Testis (tissue), 3 donors: ENCODE data around the gene BCL7B. TPM values are rescaled to one million over a fixed set of nuclear protein-coding genes. Genes with fewer than 3 reads are reported as not detected.

Experiments
- DNase-seq: peaks from one replicate; pipeline ENCODE4 v3.0.0-alpha.2; 2019
- H3K27ac ChIP-seq, 2 donors: fragments of 200-600 bp; sonication (generic); one replicate each; pipeline ENCODE4 v1.5.1; 2019
- H3K27me3 ChIP-seq: fragments of 200-600 bp; sonication (generic); one replicate; pipeline ENCODE4 v1.5.1; 2019
- H3K36me3 ChIP-seq: fragments of 200-600 bp; sonication (generic); one replicate; pipeline ENCODE4 v1.5.1; 2017; ENCODE audit warnings: low read depth; ENCODE audit errors: missing control alignments
- H3K4me1 ChIP-seq: fragments of 200-600 bp; sonication (generic); one replicate; pipeline ENCODE4 v1.5.1; 2019
- H3K4me3 ChIP-seq, 2 donors: fragments of 200-600 bp; sonication (generic); one replicate each; pipeline ENCODE4 v1.5.1; 2017 to 2019
- H3K9me3 ChIP-seq: fragments of 200-600 bp; sonication (generic); one replicate; pipeline ENCODE4 v1.5.1; 2017
- CTCF ChIP-seq, 3 experiments: fragments of 450-650 bp in 2 of 3; fragments of 200-600 bp in 1 of 3; sonication (generic) in 1 of 3; IDR thresholded peaks; one replicate each; pipeline ENCODE4 v1.5.1; 2016 to 2019; ENCODE audit warnings: antibody characterized with exemption in 3 of 3, mild to moderate bottlenecking in 2 of 3, moderate library complexity in 1 of 3
- POLR2A ChIP-seq: fragments of 450-650 bp; IDR thresholded peaks from one replicate; pipeline ENCODE4 v1.6.1; 2017; ENCODE audit warnings: antibody characterized with exemption, mild to moderate bottlenecking, moderate library complexity
- WGBS, 2 donors: methylation state at CpG; one replicate each; pipeline ENCODE4 v1.1.5; 2018; 5-methylcytosine and 5-hydroxymethylcytosine counted together
- intact Hi-C: fragments of 100-400 bp; cut with DNase I; formaldehyde crosslinking; loops from one replicate; pipeline ENCODE4 v1.15.1; 2023; ENCODE audit warnings: low total_unique reads
- polyA plus RNA-seq: library from polyadenylated mRNA; stranded (reverse); fragments of 350-450 nt; fragmentation: Illumina TruSeq; extraction: RNeasy Lipid Tissue Mini Kit (QIAGEN cat#74804); gene quantifications from one replicate; pipeline ENCODE4 v1.2.3, GENCODE V29; 2014; ENCODE audit warnings: low read depth, low replicate concordance; ENCODE audit not compliant: insufficient read depth
- total RNA-seq, 2 donors: library from RNA; depleted of rRNA; stranded (reverse); fragments of >200 nt; gene quantifications; one replicate each; pipeline ENCODE4 v1.2.3, GENCODE V29; 2016

The BCL7B gene
- total and polyA plus RNA-seq, 3 donors from 2014 or later, result 83.0 to 91.1 (median 88.9) TPM

DNA sequence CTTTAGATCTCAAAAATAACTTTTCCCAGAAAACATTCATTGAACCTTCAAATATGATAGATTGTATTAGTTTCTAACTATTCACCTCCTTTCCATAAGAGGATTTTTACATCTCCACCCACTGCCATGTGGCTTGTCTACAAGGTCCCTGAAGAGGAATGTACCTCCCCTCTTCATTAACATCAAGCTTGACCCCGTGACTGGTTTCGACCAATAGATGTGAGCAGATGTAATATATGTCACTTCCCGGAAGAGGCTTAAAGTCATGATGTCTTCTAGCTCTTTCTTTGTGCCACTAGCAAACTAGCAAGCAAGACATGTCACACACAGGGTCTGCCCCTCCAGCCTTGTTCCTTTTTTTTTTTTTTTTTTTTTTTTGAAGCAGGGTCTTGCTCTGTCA, 42.3 kb downstream of the BCL7B start:
- no peaks in the 10 kb centered on the region for H3K9me3 ChIP-seq
- TF ChIP-seq CTCF (IDR thresholded peaks at IDR 0.05) (no peak), POLR2A (no peak)
- H3K27ac ChIP-seq, result no peak overlapping the region
- no peak for DNase-seq
- WGBS, 2 donors, result 92% methylated on average over 3 of the region's 3 CpGs
- no peaks in the 10 kb centered on the region for H3K27me3 ChIP-seq
- intact Hi-C loops, result no loop called here
- no peak overlapping the region for H3K4me3 ChIP-seq
- peaks cover 14% of the 10 kb centered on the region for H3K4me1 ChIP-seq
- no peaks in the 10 kb centered on the region for H3K36me3 ChIP-seq

- H3K36me3 ChIP-seq, result no peaks in the 10 kb centered on the region
- intact Hi-C loops, result no loop called here
- H3K4me1 ChIP-seq, result no peaks in the 10 kb centered on the region
- H3K27ac ChIP-seq, result no peak overlapping the region
- no peak for TF ChIP-seq CTCF (IDR thresholded peaks at IDR 0.05)
- no peak for TF ChIP-seq POLR2A
- no peaks in the 10 kb centered on the region for H3K9me3 ChIP-seq
- 73 to 80% methylated on average over 8 of the region's 8 CpGs for WGBS, 2 donors
- no peak overlapping the region for H3K4me3 ChIP-seq
- DNase-seq, result no peak
- no peaks in the 10 kb centered on the region for H3K27me3 ChIP-seq
Measured at GRCh38 chr7:73512018-73512780, 45.3 kb downstream of the BCL7B start.

DNA sequence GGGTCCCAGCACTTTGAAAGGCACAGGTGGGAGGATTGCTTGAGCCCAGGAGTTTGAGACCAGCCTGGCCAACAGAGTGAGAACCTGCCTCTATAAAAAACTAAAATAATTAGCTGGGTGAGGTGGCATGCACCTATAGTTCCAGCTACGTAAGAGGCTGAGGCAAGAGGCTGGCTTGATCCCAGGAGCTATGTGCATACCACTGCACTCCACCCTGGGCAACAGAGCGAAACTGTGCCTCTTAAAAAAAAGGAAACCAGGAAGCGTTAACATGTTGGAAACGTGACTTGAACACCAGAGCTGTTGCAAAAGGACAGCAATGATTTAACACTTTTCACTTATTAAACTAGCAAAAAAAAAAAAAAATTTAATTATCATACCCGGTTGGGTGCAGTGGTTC, 48.0 kb downstream of the BCL7B start:
- H3K36me3 ChIP-seq, result no peaks in the 10 kb centered on the region
- no peaks in the 10 kb centered on the region for H3K9me3 ChIP-seq
- TF ChIP-seq CTCF (IDR thresholded peaks at IDR 0.05) (no peak), POLR2A (no peak)
- no peaks in the 10 kb centered on the region for H3K27me3 ChIP-seq
- intact Hi-C loops, result no loop called here
- H3K4me1 ChIP-seq, result no peaks in the 10 kb centered on the region
- no peak overlapping the region for H3K27ac ChIP-seq
- H3K4me3 ChIP-seq, result no peak overlapping the region
- WGBS, 2 donors, result 87% methylated on average over 5 of the region's 5 CpGs
- DNase-seq, result no peak

- DNase-seq, result no peak
- Histone ChIP-seq H3K9me3 (no peaks in the 10 kb centered on the region), H3K36me3 (no peaks in the 10 kb centered on the region), H3K4me3 (no peak overlapping the region), H3K4me1 (no peaks in the 10 kb centered on the region), H3K27ac (no peak overlapping the region), H3K27me3 (no peaks in the 10 kb centered on the region)
- TF ChIP-seq POLR2A (no peak), CTCF (IDR thresholded peaks at IDR 0.05) (no peak)
- 78 to 79% methylated on average over 2 of the region's 2 CpGs for WGBS, 2 donors
- intact Hi-C loops, result no loop called here
Measured at GRCh38 chr7:73507556-73507955, 49.9 kb downstream of the BCL7B start.

- H3K36me3 ChIP-seq, result no peaks in the 10 kb centered on the region
- H3K27ac ChIP-seq, result no peak overlapping the region
- WGBS, 2 donors, result 80 to 83% methylated on average over 1 of the region's 1 CpG
- no peaks in the 10 kb centered on the region for H3K9me3 ChIP-seq
- intact Hi-C loops, result no loop called here
- no peak overlapping the region for H3K4me3 ChIP-seq
- H3K4me1 ChIP-seq, result no peaks in the 10 kb centered on the region
- DNase-seq, result no peak
- H3K27me3 ChIP-seq, result no peaks in the 10 kb centered on the region
- TF ChIP-seq POLR2A, result no peak
- no peak for TF ChIP-seq CTCF (IDR thresholded peaks at IDR 0.05)
Measured at GRCh38 chr7:73504920-73505319, 52.6 kb downstream of the BCL7B start.
